ENCODE measurements around the gene MAGIX.

- TF ChIP-seq TSHZ2 (CRISPR knock-in tag; IDR thresholded peaks at IDR 0.05) (no peak), PPARA (CRISPR knock-in tag; IDR thresholded peaks at IDR 0.05; ENCODE audit: borderline replicate concordance) (no peak), SNAI2 (CRISPR knock-in tag; IDR thresholded peaks at IDR 0.05) (no peak), ESRRG (CRISPR knock-in tag; IDR thresholded peaks at IDR 0.05) (no peak), ZNF70 (CRISPR knock-in tag; IDR thresholded peaks at IDR 0.05) (no peak)
- TF ChIP-seq, protein P1, sequence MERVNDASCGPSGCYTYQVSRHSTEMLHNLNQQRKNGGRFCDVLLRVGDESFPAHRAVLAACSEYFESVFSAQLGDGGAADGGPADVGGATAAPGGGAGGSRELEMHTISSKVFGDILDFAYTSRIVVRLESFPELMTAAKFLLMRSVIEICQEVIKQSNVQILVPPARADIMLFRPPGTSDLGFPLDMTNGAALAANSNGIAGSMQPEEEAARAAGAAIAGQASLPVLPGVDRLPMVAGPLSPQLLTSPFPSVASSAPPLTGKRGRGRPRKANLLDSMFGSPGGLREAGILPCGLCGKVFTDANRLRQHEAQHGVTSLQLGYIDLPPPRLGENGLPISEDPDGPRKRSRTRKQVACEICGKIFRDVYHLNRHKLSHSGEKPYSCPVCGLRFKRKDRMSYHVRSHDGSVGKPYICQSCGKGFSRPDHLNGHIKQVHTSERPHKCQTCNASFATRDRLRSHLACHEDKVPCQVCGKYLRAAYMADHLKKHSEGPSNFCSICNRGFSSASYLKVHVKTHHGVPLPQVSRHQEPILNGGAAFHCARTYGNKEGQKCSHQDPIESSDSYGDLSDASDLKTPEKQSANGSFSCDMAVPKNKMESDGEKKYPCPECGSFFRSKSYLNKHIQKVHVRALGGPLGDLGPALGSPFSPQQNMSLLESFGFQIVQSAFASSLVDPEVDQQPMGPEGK (CRISPR knock-in tag; IDR thresholded peaks at IDR 0.05; ENCODE audit: borderline replicate concordance): no peak
- TF ChIP-seq, protein P2, sequence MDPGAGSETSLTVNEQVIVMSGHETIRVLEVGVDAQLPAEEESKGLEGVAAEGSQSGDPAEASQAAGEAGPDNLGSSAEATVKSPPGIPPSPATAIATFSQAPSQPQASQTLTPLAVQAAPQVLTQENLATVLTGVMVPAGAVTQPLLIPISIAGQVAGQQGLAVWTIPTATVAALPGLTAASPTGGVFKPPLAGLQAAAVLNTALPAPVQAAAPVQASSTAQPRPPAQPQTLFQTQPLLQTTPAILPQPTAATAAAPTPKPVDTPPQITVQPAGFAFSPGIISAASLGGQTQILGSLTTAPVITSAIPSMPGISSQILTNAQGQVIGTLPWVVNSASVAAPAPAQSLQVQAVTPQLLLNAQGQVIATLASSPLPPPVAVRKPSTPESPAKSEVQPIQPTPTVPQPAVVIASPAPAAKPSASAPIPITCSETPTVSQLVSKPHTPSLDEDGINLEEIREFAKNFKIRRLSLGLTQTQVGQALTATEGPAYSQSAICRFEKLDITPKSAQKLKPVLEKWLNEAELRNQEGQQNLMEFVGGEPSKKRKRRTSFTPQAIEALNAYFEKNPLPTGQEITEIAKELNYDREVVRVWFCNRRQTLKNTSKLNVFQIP (CRISPR knock-in tag; IDR thresholded peaks at IDR 0.05; ENCODE audit: borderline replicate concordance, low read depth): no peak
- TF ChIP-seq, protein P3, sequence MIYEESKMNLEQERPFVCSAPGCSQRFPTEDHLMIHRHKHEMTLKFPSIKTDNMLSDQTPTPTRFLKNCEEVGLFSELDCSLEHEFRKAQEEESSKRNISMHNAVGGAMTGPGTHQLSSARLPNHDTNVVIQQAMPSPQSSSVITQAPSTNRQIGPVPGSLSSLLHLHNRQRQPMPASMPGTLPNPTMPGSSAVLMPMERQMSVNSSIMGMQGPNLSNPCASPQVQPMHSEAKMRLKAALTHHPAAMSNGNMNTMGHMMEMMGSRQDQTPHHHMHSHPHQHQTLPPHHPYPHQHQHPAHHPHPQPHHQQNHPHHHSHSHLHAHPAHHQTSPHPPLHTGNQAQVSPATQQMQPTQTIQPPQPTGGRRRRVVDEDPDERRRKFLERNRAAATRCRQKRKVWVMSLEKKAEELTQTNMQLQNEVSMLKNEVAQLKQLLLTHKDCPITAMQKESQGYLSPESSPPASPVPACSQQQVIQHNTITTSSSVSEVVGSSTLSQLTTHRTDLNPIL (CRISPR knock-in tag; IDR thresholded peaks at IDR 0.05; ENCODE audit: low read depth): no peak
These were observed 4.6 kb downstream of the MAGIX start for GRCh38 chrX:49166914-49167739.
